NCI-H524 (cell line): ENCODE measurements around the gene TBX10.
"Not testable (repeated sequence)": the region's sequence is repeated elsewhere in the genome, so short reads cannot be mapped to it uniquely, and the experiment has no call there.

Experiments used
- DNase-seq, 2 experiments: peaks; one replicate each; lab custom pipeline; 2025; lab: John Stamatoyannopoulos, UW

Gene TBX10

GRCh38 chr11:67599149-67599548, 40.4 kb downstream of the TBX10 start:
- no peak for DNase-seq

GRCh38 chr11:67597963-67598362, 41.6 kb downstream of the TBX10 start:
- not testable (repeated sequence) for DNase-seq

- DNase-seq = not testable (repeated sequence)
These were observed 42.1 kb downstream of the TBX10 start for GRCh38 chr11:67597458-67597857.

- no peak for DNase-seq
These were observed 42.7 kb downstream of the TBX10 start for GRCh38 chr11:67596753-67597300.

GRCh38 chr11:67594480-67594879, 45.1 kb downstream of the TBX10 start:
- no peak for DNase-seq

- DNase-seq = no peak
These were observed 46.0 kb downstream of the TBX10 start for GRCh38 chr11:67593565-67593905.

- no peak for DNase-seq
These were observed 46.5 kb downstream of the TBX10 start for GRCh38 chr11:67592880-67593564.

GRCh38 chr11:67588899-67589415, 50.6 kb downstream of the TBX10 start:
- DNase-seq = not testable (repeated sequence)

GRCh38 chr11:67588136-67588503, 51.4 kb downstream of the TBX10 start:
- DNase-seq = no peak

- DNase-seq = no peak
These were observed 52.9 kb downstream of the TBX10 start for GRCh38 chr11:67586568-67587250.

- no peak for DNase-seq
These were observed 53.7 kb downstream of the TBX10 start for GRCh38 chr11:67585911-67586310.

GRCh38 chr11:67584881-67585873, 54.4 kb downstream of the TBX10 start:
- DNase-seq = no peak

GRCh38 chr11:67584205-67584880, 55.2 kb downstream of the TBX10 start:
- DNase-seq = no peak

- DNase-seq = peak; percentile 37 to 68
These were observed 56.0 kb downstream of the TBX10 start, which contains the start of gene GSTP1 for GRCh38 chr11:67583247-67584204. Gene GSTP1, plus strand, starts transcription at chr11:67583812. Its CDS starts 32 bp downstream, at chr11:67583844.

- no peak for DNase-seq
These were observed 57.6 kb downstream of the TBX10 start for GRCh38 chr11:67582011-67582410.

GRCh38 chr11:67581469-67581868, 58.1 kb downstream of the TBX10 start:
- DNase-seq = no peak
